Heart right ventricle (tissue), 16 donors: ENCODE data around the gene TRPT1. TPM values are rescaled to one million over a fixed set of nuclear protein-coding genes. Genes with fewer than 3 reads are reported as not detected.

Source experiments
- ATAC-seq, 8 donors: fragments of 200-7000 bp; cut with Tn5 transposase; one replicate each; pipeline ENCODE4 v1.9.1; 2020; ENCODE audit warnings: mild to moderate bottlenecking in 8 of 8, moderate library complexity in 8 of 8, moderate number of reproducible peaks in 1 of 8
- DNase-seq, 2 donors: peaks; one replicate each; pipeline ENCODE4 v3.0.0-alpha.2; 2020
- H3K27ac ChIP-seq, 10 donors: fragments of 200-600 bp; sonication (generic) in 2 of 10; one replicate each; pipeline versions ENCODE4 v1.5.0 to v1.8.0; 2020 to 2022; ENCODE audit warnings: mild to moderate bottlenecking in 3 of 10
- H3K27me3 ChIP-seq, 7 donors: fragments of 200-600 bp; one replicate each; pipeline ENCODE4 v1.8.0; 2021 to 2022; ENCODE audit warnings: mild to moderate bottlenecking in 2 of 7
- H3K36me3 ChIP-seq, 9 donors: fragments of 200-600 bp; sonication (generic) in 1 of 9; one replicate each; pipeline versions ENCODE4 v1.5.0 to v1.8.0; 2020 to 2022; ENCODE audit warnings: mild to moderate bottlenecking in 2 of 9
- H3K4me1 ChIP-seq, 9 donors: fragments of 200-600 bp; sonication (generic) in 1 of 9; one replicate each; pipeline versions ENCODE4 v1.5.0 to v1.8.0; 2020 to 2022; ENCODE audit warnings: mild to moderate bottlenecking in 4 of 9
- H3K4me3 ChIP-seq, 10 donors: fragments of 200-600 bp; sonication (generic) in 2 of 10; one replicate each; pipeline versions ENCODE4 v1.5.0 to v1.8.0; 2020 to 2022; ENCODE audit warnings: mild to moderate bottlenecking in 7 of 10, moderate library complexity in 2 of 10
- H3K9me3 ChIP-seq, 11 donors: fragments of 200-600 bp in 10 of 11; sonication (generic) in 2 of 11; one replicate each; pipeline versions ENCODE4 v1.5.0 to v1.8.0; 2013 to 2022; ENCODE audit warnings: mild to moderate bottlenecking in 2 of 11, control low read depth in 1 of 11, moderate library complexity in 1 of 11
- WGBS, 2 donors: extraction: QIAGEN DNeasy Blood & Tissue Kit; methylation state at CpG; one replicate each; pipeline ENCODE4 v1.1.7; 2013; ENCODE audit warnings: inconsistent platforms in 1 of 2; 5-methylcytosine and 5-hydroxymethylcytosine counted together
- intact Hi-C, 10 donors: fragments of 100-400 bp; cut with DNase I; formaldehyde crosslinking; loops; one replicate each; pipeline versions ENCODE4 v1.11.1 to v1.14.2; 2022
- polyA plus RNA-seq, 2 donors: library from polyadenylated mRNA; stranded (reverse); fragments of 200-250 nt; gene quantifications; one replicate each; pipeline ENCODE4 v1.2.3, GENCODE V29; 2013
- total RNA-seq, 10 donors: library from RNA; stranded (reverse); fragmentation: NEBNext Ultra II Directional in 3 of 10; extraction: Animal tissue kit (Norgen Biotek cat#: 25700) in 3 of 10; gene quantifications; one replicate each; pipeline versions ENCODE4 v1.2.1 to v1.2.4, GENCODE V29; 2021 to 2023
- TF ChIP-seq, protein P1 (sequence below), 9 donors: fragments of 200-600 bp; sonication (generic) in 2 of 9; IDR thresholded peaks; one replicate each; pipeline versions ENCODE4 v1.5.0 to v1.8.0; 2021 to 2022; ENCODE audit warnings: antibody characterized with exemption in 9 of 9, mild to moderate bottlenecking in 5 of 9, moderate library complexity in 1 of 9
- donor health status: Arrhythmogenic right ventricular cardiomyopathy.
- donor health status: ischemic (EF 13 %, LVEDD 7.1; RV severe dilation, severe dysfunction).
- donor health status: healthy with polysubstance abuse.
- donor health status: DM: no; HTN: yes; CAD: no.
- donor health status: DM: no; HTN: no; CAD: no.
- donor health status: ischemic (EF 25% LVEDD 6.9; RV normal size, moderate dysfunction).
- donor health status: ischemic (EF 25% LVEDD 5.7; RV mildly dilated, moderate dysfunction).
- donor health status: healthy.
- donor health status: DM: yes; HTN: yes; CAD: no.
- donor health status: Ischemic cardiomyopathy.
- donor health status: ischemic (EF 35%, LVEDD 5.7; RV mildly dilated, moderate dysfunction).
- donor health status: nonischemic (EF 11% LVEDD 7.7; RV severe dilation, severe dysfunction).
- donor health status: DM: yes; HTN: yes; CAD: no.
- donor health status: PGD.
- donor health status: ischemic (EF 29% LVEDD 5.4; RV normal size, mild dysfunction).
- donor health status: nonischemic (EF 23%, LVEDD 6.1; RV moderate dilation, normal function).

TRPT1 gene
- total and polyA plus RNA-seq, 12 donors = 50.5 to 188 (median 67.1) TPM

DNA sequence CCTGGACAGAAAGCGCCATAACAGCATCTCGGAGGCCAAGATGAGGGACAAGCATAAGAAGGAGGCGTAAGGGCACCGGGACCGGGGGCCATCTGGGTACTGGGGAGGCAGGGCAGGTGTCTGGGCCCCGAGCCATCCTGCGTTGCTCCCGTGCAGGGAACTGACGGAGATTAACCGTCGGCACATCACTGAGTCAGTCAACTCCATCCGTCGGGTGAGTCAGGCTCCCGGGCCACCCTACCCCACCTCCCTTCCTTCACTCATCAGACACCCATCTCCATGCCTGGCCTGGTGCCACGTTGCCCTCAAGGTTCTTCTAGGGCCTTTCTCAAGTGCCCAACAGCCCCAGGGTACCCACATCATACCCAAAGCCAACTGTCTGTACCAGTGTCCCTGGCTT, 40.4 kb upstream of the TRPT1 start:
- 91 to 92% methylated on average over 15 of the region's 15 CpGs for WGBS, 2 donors
- peaks cover 18 to 33% (median 24%) of the 10 kb centered on the region in 9 donors for H3K4me1 ChIP-seq
- H3K27ac ChIP-seq = peak overlapping the region in 3 of 10 donors; percentile 95 to 99 (median 99)
- no peak overlapping the region for H3K4me3 ChIP-seq
- no peaks in the 10 kb centered on the region for H3K27me3 ChIP-seq
- H3K9me3 ChIP-seq = no peaks in the 10 kb centered on the region
- peaks cover 0 to 59% (median 23%) of the 10 kb centered on the region in 9 donors for H3K36me3 ChIP-seq
- TF ChIP-seq, protein P1, sequence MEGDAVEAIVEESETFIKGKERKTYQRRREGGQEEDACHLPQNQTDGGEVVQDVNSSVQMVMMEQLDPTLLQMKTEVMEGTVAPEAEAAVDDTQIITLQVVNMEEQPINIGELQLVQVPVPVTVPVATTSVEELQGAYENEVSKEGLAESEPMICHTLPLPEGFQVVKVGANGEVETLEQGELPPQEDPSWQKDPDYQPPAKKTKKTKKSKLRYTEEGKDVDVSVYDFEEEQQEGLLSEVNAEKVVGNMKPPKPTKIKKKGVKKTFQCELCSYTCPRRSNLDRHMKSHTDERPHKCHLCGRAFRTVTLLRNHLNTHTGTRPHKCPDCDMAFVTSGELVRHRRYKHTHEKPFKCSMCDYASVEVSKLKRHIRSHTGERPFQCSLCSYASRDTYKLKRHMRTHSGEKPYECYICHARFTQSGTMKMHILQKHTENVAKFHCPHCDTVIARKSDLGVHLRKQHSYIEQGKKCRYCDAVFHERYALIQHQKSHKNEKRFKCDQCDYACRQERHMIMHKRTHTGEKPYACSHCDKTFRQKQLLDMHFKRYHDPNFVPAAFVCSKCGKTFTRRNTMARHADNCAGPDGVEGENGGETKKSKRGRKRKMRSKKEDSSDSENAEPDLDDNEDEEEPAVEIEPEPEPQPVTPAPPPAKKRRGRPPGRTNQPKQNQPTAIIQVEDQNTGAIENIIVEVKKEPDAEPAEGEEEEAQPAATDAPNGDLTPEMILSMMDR (IDR thresholded peaks at IDR 0.05) = no peak
- intact Hi-C loops = loop anchor here in 3 of 10 donors (2.0 kb wide), 2 partner anchors 14 to 16 kb away; partner anchors contain the start of gene PLCB3 (in 1 of the 3)
- DNase-seq (peak in 1 of 2 donors; percentile 9), ATAC-seq (no peak)

DNA sequence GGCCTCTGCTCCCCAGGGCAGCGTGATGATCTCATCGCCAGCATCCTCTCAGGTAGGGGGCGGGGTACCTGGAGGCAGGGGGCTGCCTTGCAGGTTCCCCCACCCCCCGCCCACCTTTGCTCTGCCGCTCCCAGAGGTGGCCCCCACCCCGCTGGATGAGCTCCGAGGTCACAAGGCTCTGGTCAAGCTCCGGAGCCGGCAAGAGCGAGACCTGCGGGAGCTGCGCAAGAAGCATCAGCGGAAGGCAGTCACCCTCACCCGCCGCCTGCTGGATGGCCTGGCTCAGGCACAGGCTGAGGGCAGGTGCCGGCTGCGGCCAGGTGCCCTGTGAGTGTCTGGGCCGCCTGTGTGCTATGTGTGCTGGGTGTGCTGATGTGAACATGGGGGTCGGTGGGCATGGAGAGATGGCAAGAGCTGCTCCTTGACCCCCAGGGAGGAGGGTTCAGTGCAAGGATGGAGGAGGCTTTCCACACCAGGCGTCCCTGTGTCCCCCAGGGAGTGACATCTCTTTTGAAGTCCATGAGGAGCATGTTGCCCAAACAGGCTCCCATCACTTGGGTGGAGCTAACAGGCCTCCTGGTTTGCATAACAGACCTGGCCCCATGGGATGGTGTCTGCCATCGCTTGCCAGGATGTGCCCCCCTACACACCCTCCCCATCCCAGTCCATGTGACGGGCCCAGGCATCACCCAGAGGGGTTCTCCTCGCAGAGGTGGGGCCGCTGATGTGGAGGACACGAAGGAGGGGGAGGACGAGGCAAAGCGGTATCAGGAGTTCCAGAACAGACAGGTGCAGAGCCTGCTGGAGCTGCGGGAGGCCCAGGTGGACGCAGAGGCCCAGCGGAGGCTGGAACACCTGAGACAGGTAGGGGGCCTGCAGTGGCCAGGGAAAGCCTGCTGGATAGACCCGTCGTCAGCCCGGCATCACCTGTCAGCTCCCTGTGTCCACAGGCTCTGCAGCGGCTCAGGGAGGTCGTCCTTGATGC, 39.5 kb upstream of the TRPT1 start:
- intact Hi-C loops = loop anchor here in 3 of 10 donors (2.0 kb wide), 2 partner anchors 13 to 15 kb away; partner anchors contain the start of gene PLCB3 (in 1 of the 3)
- 94 to 96% methylated on average over 35 of the region's 35 CpGs for WGBS, 2 donors
- ATAC-seq = no peak
- Histone ChIP-seq H3K27ac (no peak overlapping the region), H3K27me3 (no peaks in the 10 kb centered on the region), H3K4me3 (no peak overlapping the region), H3K36me3 (peaks cover 0 to 68% (median 23%) of the 10 kb centered on the region in 9 donors), H3K4me1 (peaks cover 18 to 33% (median 24%) of the 10 kb centered on the region in 9 donors), H3K9me3 (no peaks in the 10 kb centered on the region)
- peak in 1 of 2 donors; percentile 15 for DNase-seq
- TF ChIP-seq, protein P1 (IDR thresholded peaks at IDR 0.05) = no peak

DNA sequence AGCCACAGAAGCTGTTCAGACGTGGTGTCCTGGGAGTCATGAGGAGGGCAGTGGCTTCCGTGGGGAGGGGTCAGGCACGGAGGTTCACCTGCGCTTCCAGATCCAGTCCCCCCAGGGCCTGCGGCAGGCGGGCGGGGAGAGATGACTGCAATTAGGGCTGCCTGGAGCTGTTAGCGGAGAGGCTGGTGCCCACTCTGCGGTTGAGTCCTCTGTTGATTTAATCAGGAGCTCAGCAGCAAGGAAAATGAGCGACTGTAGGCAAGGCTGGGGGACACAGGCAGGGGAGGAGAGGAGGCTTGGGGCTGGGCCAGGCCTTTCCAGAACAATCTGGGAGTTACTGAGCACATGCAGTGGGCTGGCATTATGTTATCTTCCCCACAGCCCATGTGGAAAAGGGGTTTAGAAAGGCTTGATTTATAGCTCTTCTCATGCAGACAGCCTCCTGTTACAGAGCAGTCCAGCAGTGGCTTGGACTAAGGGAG, 38.4 kb upstream of the TRPT1 start:
- intact Hi-C loops = no loop called here
- H3K9me3 ChIP-seq = no peaks in the 10 kb centered on the region
- no peak for ATAC-seq
- H3K4me1 ChIP-seq = peaks cover 18 to 32% (median 24%) of the 10 kb centered on the region in 9 donors
- no peak overlapping the region for H3K27ac ChIP-seq
- TF ChIP-seq, protein P1 (IDR thresholded peaks at IDR 0.05) = no peak
- DNase-seq = no peak
- H3K4me3 ChIP-seq = no peak overlapping the region
- no peaks in the 10 kb centered on the region for H3K27me3 ChIP-seq
- H3K36me3 ChIP-seq = peaks cover 0 to 78% (median 23%) of the 10 kb centered on the region in 9 donors
- WGBS, 2 donors = 90 to 92% methylated on average over 10 of the region's 10 CpGs

DNA sequence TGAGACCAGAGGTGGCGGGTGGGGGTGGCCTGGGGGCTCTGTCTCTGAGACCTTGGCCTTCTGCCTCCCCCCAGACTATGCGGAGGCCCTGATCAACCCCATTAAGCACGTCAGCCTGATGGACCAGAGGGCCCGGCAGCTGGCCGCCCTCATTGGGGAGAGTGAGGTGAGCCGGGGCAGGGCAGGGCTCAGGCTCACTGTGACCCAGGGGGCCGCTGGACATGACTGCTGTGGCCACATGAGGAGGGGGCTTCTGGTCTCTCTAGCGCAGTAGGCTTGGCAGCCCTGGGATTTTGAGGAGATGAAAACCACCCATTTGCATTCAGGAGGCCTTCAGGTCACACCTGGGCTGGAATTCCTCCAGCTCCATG, 37.9 kb upstream of the TRPT1 start:
- no peak for DNase-seq
- Histone ChIP-seq H3K4me1 (peaks cover 18 to 28% (median 22%) of the 10 kb centered on the region in 9 donors), H3K27me3 (no peaks in the 10 kb centered on the region), H3K27ac (no peak overlapping the region), H3K4me3 (no peak overlapping the region), H3K9me3 (no peaks in the 10 kb centered on the region), H3K36me3 (peaks cover 0 to 83% (median 23%) of the 10 kb centered on the region in 9 donors)
- intact Hi-C loops = no loop called here
- 90 to 95% methylated on average over 8 of the region's 8 CpGs for WGBS, 2 donors
- ATAC-seq = no peak
- TF ChIP-seq, protein P1 (IDR thresholded peaks at IDR 0.05) = no peak
